K562 (cell line): ENCODE data around the gene VRK1. TPM values are rescaled to one million over a fixed set of nuclear protein-coding genes. Genes with fewer than 3 reads are reported as not detected.
A peak's percentile ranks its signal among the peaks of the same experiment; 100 is the strongest.

Experiments
- ATAC-seq: fragments of 200-7000 bp; cut with Tn5 transposase; 3 replicates; pipeline ENCODE4 v1.9.1; 2020; ENCODE audit warnings: moderate library complexity
- BruUV-seq: library from RNA; stranded (reverse); fragments of 400-500 nt; replicated peaks from 2 replicates; lab custom pipeline; 2021; lab: Mats Ljungman, UMichigan
- CTCF ChIA-PET: fragments of 300-600 bp; formaldehyde crosslinking; extraction: SDS; loops from one replicate; lab custom pipeline; 2021; ENCODE audit warnings: low intra/inter-chr PET ratio; lab: Yijun Ruan, JAX
- POLR2A ChIA-PET: fragments of 300-600, 350-650 bp; sonication (Branson Sonifier 250); formaldehyde crosslinking; extraction: SDS; loops from one replicate; lab custom pipeline; 2021; ENCODE audit warnings: antibody characterized with exemption, inconsistent platforms; lab: Yijun Ruan, JAX
- DNase-seq, 4 experiments: peaks; one replicate each; pipeline versions ENCODE4 v3.0.0 to v3.0.0-alpha.2; 2011 to 2018; ENCODE audit warnings: low spot score in 3 of 4, mixed read lengths in 3 of 4; ENCODE audit errors: extremely low read depth in 1 of 4
- FAIRE-seq: peaks from 2 replicates; lab custom pipeline; 2011; peaks lifted over from hg19 to GRCh38; lab: Jason Lieb, UNC
- H2AFZ ChIP-seq: 2 replicates; pipeline ENCODE4 v1.6.0; 2011; ENCODE audit warnings: low read depth, low read length, control low read depth, inconsistent platforms
- H3K27ac ChIP-seq: fragments of 200-600 bp; 3 replicates; pipeline ENCODE4 v1.8.0; 2011; ENCODE audit warnings: low read depth, mild to moderate bottlenecking, control low read depth, inconsistent platforms, low read length, moderate library complexity, mixed read lengths; ENCODE audit errors: extremely low read depth
- H3K27me3 ChIP-seq, 2 experiments: fragments of 300-600 bp in 1 of 2; 2 replicates in 1 of 2; 3 replicates in 1 of 2; pipeline versions ENCODE4 v1.6.0 to v1.8.0; 2011; ENCODE audit warnings: inconsistent platforms in 2 of 2, low read length in 2 of 2, mild to moderate bottlenecking in 1 of 2, mixed read lengths in 1 of 2, moderate library complexity in 1 of 2; ENCODE audit not compliant: control insufficient read depth in 2 of 2, insufficient read depth in 2 of 2
- H3K36me3 ChIP-seq: fragments of 300-600 bp; 3 replicates; pipeline ENCODE4 v1.8.0; 2011; ENCODE audit warnings: mild to moderate bottlenecking, low read length, inconsistent platforms; ENCODE audit not compliant: control insufficient read depth, insufficient read depth
- H3K4me1 ChIP-seq, 2 experiments: fragments of 200-600 bp in 1 of 2; replicated peaks in 1 of 2; 2 replicates in 1 of 2; 3 replicates in 1 of 2; pipeline versions ENCODE4 v1.5.1 to v1.8.0; 2011; ENCODE audit warnings: inconsistent platforms in 2 of 2, low read length in 2 of 2, mild to moderate bottlenecking in 1 of 2, mixed read lengths in 1 of 2, moderate library complexity in 1 of 2; ENCODE audit not compliant: control insufficient read depth in 2 of 2, insufficient read depth in 2 of 2
- H3K4me2 ChIP-seq: 2 replicates; pipeline ENCODE4 v1.6.1; 2011; ENCODE audit warnings: low read length, control low read depth, inconsistent platforms, mixed read lengths; ENCODE audit not compliant: insufficient read depth
- H3K4me3 ChIP-seq: fragments of 200-600 bp; sonication (generic), shearing (Covaris generic); 2 replicates; pipeline ENCODE4 v1.5.1; 2016; ENCODE audit warnings: control low read depth, inconsistent platforms
- H3K79me2 ChIP-seq: fragments of 200-600 bp; 3 replicates; pipeline ENCODE4 v1.8.0; 2011; ENCODE audit warnings: low read length, inconsistent platforms; ENCODE audit not compliant: control insufficient read depth, insufficient read depth
- H3K9ac ChIP-seq, 2 experiments: 2 replicates each; pipeline versions ENCODE4 v1.6.0 to v1.6.1; 2011; ENCODE audit warnings: low read depth in 2 of 2, low read length in 2 of 2, control low read depth in 1 of 2, inconsistent platforms in 1 of 2, mild to moderate bottlenecking in 1 of 2, mixed read lengths in 1 of 2; ENCODE audit not compliant: insufficient read depth in 1 of 2
- H3K9me1 ChIP-seq: one replicate; pipeline ENCODE4 v1.6.0; 2011; ENCODE audit warnings: inconsistent platforms, mild to moderate bottlenecking, low read length, moderate library complexity; ENCODE audit not compliant: control insufficient read depth, insufficient read depth
- H3K9me3 ChIP-seq: replicated peaks from 2 replicates; pipeline ENCODE4 v1.5.1; 2011; ENCODE audit warnings: low read depth, low read length, inconsistent platforms; ENCODE audit not compliant: control insufficient read depth, insufficient read depth
- H4K20me1 ChIP-seq: replicated peaks from 2 replicates; pipeline ENCODE4 v1.6.1; 2011; ENCODE audit warnings: low read length, inconsistent platforms, mixed read lengths; ENCODE audit not compliant: control insufficient read depth, insufficient read depth
- CBX1 ChIP-seq: sonication (generic); IDR thresholded peaks from 2 replicates; pipeline ENCODE4 v1.6.1; 2016; ENCODE audit warnings: antibody characterized with exemption, low read depth, mild to moderate bottlenecking
- E4F1 ChIP-seq: fragments of 250-450 bp; sonication (Bioruptor Pico); IDR thresholded peaks from 2 replicates; pipeline ENCODE4 v1.5.0; 2021; ENCODE audit warnings: mild to moderate bottlenecking, borderline replicate concordance
- OTX1 ChIP-seq: fragments of 450-650 bp; formaldehyde crosslinking; IDR thresholded peaks from 2 replicates; pipeline ENCODE4 v1.4.0; 2022; ENCODE audit warnings: mild to moderate bottlenecking
- TAL1 ChIP-seq: fragments of 450-650 bp; IDR thresholded peaks from 2 replicates; pipeline ENCODE4 v1.6.1; 2016; ENCODE audit warnings: mild to moderate bottlenecking
- TCF3 ChIP-seq: sonication (generic); formaldehyde crosslinking; IDR thresholded peaks from 2 replicates; pipeline ENCODE4 v1.4.0; 2020; ENCODE audit warnings: mild to moderate bottlenecking, missing genetic modification reagents
- TEAD4 ChIP-seq, 2 experiments: sonication (generic) in 1 of 2; formaldehyde crosslinking in 1 of 2; IDR thresholded peaks; 2 replicates each; pipeline versions ENCODE4 v1.6.1 to v1.8.0; 2012 to 2022; ENCODE audit warnings: borderline replicate concordance in 1 of 2, inconsistent platforms in 1 of 2, low read length in 1 of 2, mild to moderate bottlenecking in 1 of 2, missing genetic modification reagents in 1 of 2
- XRCC4 ChIP-seq: IDR thresholded peaks from one replicate; pipeline ENCODE4 v1.6.1; 2011; ENCODE audit not compliant: insufficient read depth, insufficient read length; ENCODE audit errors: extremely low read depth
- WGBS: fragments of 100-300 bp; shearing (Covaris generic); methylation state at CpG from one replicate; pipeline ENCODE4 v1.1.6; 2016; ENCODE audit warnings: low coverage, mixed read lengths; ENCODE audit not compliant: insufficient coverage; ENCODE audit errors: missing lambda C conversion rate; 5-methylcytosine and 5-hydroxymethylcytosine counted together
- in situ Hi-C: fragments of 300-500 bp; cut with MboI; formaldehyde crosslinking; loops from 4 replicates; pipeline ENCODE4 v1.15.0; 2018; ENCODE audit warnings: inconsistent platforms, mixed read lengths
- intact Hi-C: fragments of 100-400 bp; cut with micrococcal nuclease; formaldehyde crosslinking; loops from 2 replicates; pipeline ENCODE4 v1.14.2; 2022
- polyA plus RNA-seq, 8 experiments: library from polyadenylated mRNA; depleted of rRNA in 4 of 8; stranded (reverse) in 5 of 8; unstranded in 3 of 8; fragments of >200 nt; fragmentation: Nextera tagmentation in 2 of 8; fragmentation: Illumina TruSeq in 1 of 8; extraction: Ambion mirVana in 2 of 8; extraction: Trizol in 1 of 8; gene quantifications; 2 replicates each; pipeline versions ENCODE4 v1.2.1 to v1.2.3, GENCODE V29; 2011 to 2014; ENCODE audit warnings: inconsistent platforms in 1 of 8, missing spikeins in 1 of 8
- total RNA-seq, 7 experiments: library from RNA; depleted of rRNA in 6 of 7; stranded (reverse); fragments of >200 nt in 6 of 7; fragmentation: Illumina TruSeq in 2 of 7; extraction: Trizol in 2 of 7; gene quantifications; 2 replicates each; pipeline versions ENCODE4 v1.2.1 to v1.2.3, GENCODE V29; 2011 to 2021; ENCODE audit warnings: low replicate concordance in 1 of 7
- TF ChIP-seq, protein P1 (sequence below), 2 experiments: fragments of 250-450 bp in 1 of 2; fragments of 450-650 bp in 1 of 2; sonication (Bioruptor Pico) in 1 of 2; IDR thresholded peaks; 2 replicates each; pipeline versions ENCODE4 v1.6.1 to v1.8.0; 2016 to 2021; ENCODE audit warnings: mild to moderate bottlenecking in 2 of 2, moderate library complexity in 2 of 2, missing compliant biosample characterization in 1 of 2, missing genetic modification characterization in 1 of 2

The VRK1 gene
- total and polyA plus RNA-seq, 9 of the 15 experiments (the other 6 are each of a cell fraction or from before 2014, with no cell fraction given), result 83.6 to 177 (median 116) TPM

- 0 out of 5 replicates have a peak, but pooled peaks cover 0 to 3% of the 10 kb centered on the region in 2 experiments for H3K4me1 ChIP-seq
- in situ Hi-C loops, result no loop called here
These were observed 91.4 kb downstream of the VRK1 start for GRCh38 chr14:96888593-96888992.

More at GRCh38 chr14:96888593-96888992, 91.4 kb downstream of the VRK1 start:
- Histone ChIP-seq H3K27me3 (no peaks in the 10 kb centered on the region), H4K20me1 (no peaks in the 10 kb centered on the region), H3K9me1 (no peaks in the 10 kb centered on the region), H3K9me3 (no peaks in the 10 kb centered on the region), H3K4me3 (no peak overlapping the region), H2AFZ (no peak overlapping the region), H3K27ac (no peak overlapping the region), H3K9ac (no peak overlapping the region), H3K4me2 (no peak overlapping the region), H3K79me2 (no peaks in the 10 kb centered on the region), H3K36me3 (0 out of 3 replicates have a peak, but pooled peaks cover 8% of the 10 kb centered on the region)
- intact Hi-C loops, result no loop called here
- peak; percentile 63 for ATAC-seq
- ChIA-PET CTCF (no interaction called here), POLR2A (interaction anchor here (0.5 to 1.2 kb wide), 4 partner anchors 17 to 32 kb away, joined by 3 to 5 read pairs (median 3); no protein-coding TSS in a partner anchor)
- FAIRE-seq, result no peak
- BruUV-seq, result no TSS peak
- no peak for TF ChIP-seq CBX1
- TF ChIP-seq E4F1 (CRISPR knock-in tag), result no peak
- no peak for TF ChIP-seq TAL1
- TF ChIP-seq, protein P1, sequence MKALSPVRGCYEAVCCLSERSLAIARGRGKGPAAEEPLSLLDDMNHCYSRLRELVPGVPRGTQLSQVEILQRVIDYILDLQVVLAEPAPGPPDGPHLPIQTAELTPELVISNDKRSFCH (CRISPR knock-in tag; IDR thresholded peaks at IDR 0.05), result no peak
- TF ChIP-seq, protein P1 (tag; IDR thresholded peaks at IDR 0.05), result 0 out of 2 replicates have a peak, but pooled peaks have one; percentile 24
- TF ChIP-seq TCF3 (CRISPR knock-in tag), result 0 out of 2 replicates have a peak, but pooled peaks have one; percentile 20
- no peak for TF ChIP-seq XRCC4
- no peak for TF ChIP-seq OTX1 (CRISPR knock-in tag)
- 0 out of 2 replicates have a peak, but pooled peaks have one; percentile 16 for TF ChIP-seq TEAD4 (IDR thresholded peaks at IDR 0.05; ENCODE audit: low read length)
- TF ChIP-seq TEAD4 (CRISPR knock-in tag; IDR thresholded peaks at IDR 0.05; ENCODE audit: borderline replicate concordance), result no peak
- 19% methylated on average over 3 of the region's 3 CpGs for WGBS
- peak in 2 of 4 experiments; percentile 12 to 48 for DNase-seq
